Measurements from ENCODE around the gene OR4N5.
"Not testable (repeated sequence)": the region's sequence is repeated elsewhere in the genome, so short reads cannot be mapped to it uniquely, and the experiment has no call there.

OR4N5 gene

GRCh38 chr14:20138520-20138919, at the start of gene OR4N5:
TSS of gene OR4N5 (plus strand) at chr14:20138820. CDS start at chr14:20143736, 4,916 bp downstream.
- DNase-seq, result no peak

- no peak for DNase-seq
Observed at GRCh38 chr14:20092050-20092449, 46.6 kb upstream of the OR4N5 start.

- DNase-seq, result no peak
Observed at GRCh38 chr14:20093442-20093841, 45.2 kb upstream of the OR4N5 start.

GRCh38 chr14:20098926-20099770, 39.5 kb upstream of the OR4N5 start:
- DNase-seq, result not testable (repeated sequence)

GRCh38 chr14:20110438-20110837, 28.2 kb upstream of the OR4N5 start, which contains the start of gene OR4K17:
TSS of gene OR4K17 (plus strand) at chr14:20110739. CDS start at chr14:20117500, 6,761 bp downstream.
- no peak for DNase-seq

GRCh38 chr14:20112321-20112720, 26.3 kb upstream of the OR4N5 start:
- DNase-seq, result no peak

GRCh38 chr14:20116748-20117147, 21.9 kb upstream of the OR4N5 start:
- no peak for DNase-seq

- DNase-seq, result no peak
Observed at GRCh38 chr14:20118795-20119194, 19.8 kb upstream of the OR4N5 start.

GRCh38 chr14:20143911-20144310, 5.3 kb downstream of the OR4N5 start:
- no peak for DNase-seq

- DNase-seq, result no peak
Observed at GRCh38 chr14:20144820-20145219, 6.2 kb downstream of the OR4N5 start.

GRCh38 chr14:20164462-20164861, 25.8 kb downstream of the OR4N5 start:
- no peak for DNase-seq

GRCh38 chr14:20167091-20167490, 28.5 kb downstream of the OR4N5 start:
- DNase-seq, result no peak

- not testable (repeated sequence) for DNase-seq
Observed at GRCh38 chr14:20169852-20170251, 31.2 kb downstream of the OR4N5 start.

GRCh38 chr14:20174205-20174604, 35.6 kb downstream of the OR4N5 start:
- DNase-seq, result not testable (repeated sequence)

GRCh38 chr14:20176330-20176729, 37.7 kb downstream of the OR4N5 start:
- DNase-seq, result no peak

GRCh38 chr14:20177433-20177974, 38.9 kb downstream of the OR4N5 start:
- DNase-seq, result no peak

GRCh38 chr14:20179218-20179617, 40.6 kb downstream of the OR4N5 start:
- no peak for DNase-seq

GRCh38 chr14:20179880-20180279, 41.3 kb downstream of the OR4N5 start:
- DNase-seq, result no peak

- no peak for DNase-seq
Observed at GRCh38 chr14:20180486-20180885, 41.9 kb downstream of the OR4N5 start.

- no peak for DNase-seq
Observed at GRCh38 chr14:20184181-20184580, 45.6 kb downstream of the OR4N5 start.

- no peak for DNase-seq
Observed at GRCh38 chr14:20190596-20190995, 52.0 kb downstream of the OR4N5 start, which contains the start of gene OR11G2. TSS of gene OR11G2 (plus strand) at chr14:20190896. CDS start at chr14:20197438, 6,542 bp downstream.

GRCh38 chr14:20191396-20191795, 52.8 kb downstream of the OR4N5 start:
- DNase-seq, result no peak

GRCh38 chr14:20194101-20194500, 55.5 kb downstream of the OR4N5 start:
- DNase-seq, result no peak

Measured in NCI-H1048 (cell line).